Measurements from ENCODE around the gene SP1.

DNA sequence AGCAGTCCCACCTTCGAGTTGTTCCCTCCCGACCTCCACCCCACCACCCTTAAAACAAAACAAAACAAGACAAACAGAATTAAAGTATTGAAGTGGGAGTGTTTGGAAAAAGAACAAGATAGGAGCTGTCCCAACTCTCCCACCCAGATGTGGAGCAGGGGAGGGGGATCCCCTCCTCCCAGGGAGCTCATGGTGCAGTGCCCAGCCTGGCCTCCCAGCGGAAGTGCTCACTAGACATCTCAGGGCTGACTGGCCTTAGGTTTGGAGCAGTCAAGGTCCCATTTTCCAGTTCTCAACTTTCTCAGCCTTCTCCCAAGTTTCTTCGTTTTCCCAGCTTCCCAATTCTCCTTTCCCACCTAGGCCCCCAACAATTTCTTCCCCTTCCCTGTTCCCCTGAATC is 46.7 kb upstream of the SP1 start:
- TF ChIP-seq, protein P1, sequence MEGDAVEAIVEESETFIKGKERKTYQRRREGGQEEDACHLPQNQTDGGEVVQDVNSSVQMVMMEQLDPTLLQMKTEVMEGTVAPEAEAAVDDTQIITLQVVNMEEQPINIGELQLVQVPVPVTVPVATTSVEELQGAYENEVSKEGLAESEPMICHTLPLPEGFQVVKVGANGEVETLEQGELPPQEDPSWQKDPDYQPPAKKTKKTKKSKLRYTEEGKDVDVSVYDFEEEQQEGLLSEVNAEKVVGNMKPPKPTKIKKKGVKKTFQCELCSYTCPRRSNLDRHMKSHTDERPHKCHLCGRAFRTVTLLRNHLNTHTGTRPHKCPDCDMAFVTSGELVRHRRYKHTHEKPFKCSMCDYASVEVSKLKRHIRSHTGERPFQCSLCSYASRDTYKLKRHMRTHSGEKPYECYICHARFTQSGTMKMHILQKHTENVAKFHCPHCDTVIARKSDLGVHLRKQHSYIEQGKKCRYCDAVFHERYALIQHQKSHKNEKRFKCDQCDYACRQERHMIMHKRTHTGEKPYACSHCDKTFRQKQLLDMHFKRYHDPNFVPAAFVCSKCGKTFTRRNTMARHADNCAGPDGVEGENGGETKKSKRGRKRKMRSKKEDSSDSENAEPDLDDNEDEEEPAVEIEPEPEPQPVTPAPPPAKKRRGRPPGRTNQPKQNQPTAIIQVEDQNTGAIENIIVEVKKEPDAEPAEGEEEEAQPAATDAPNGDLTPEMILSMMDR (IDR thresholded peaks at IDR 0.05; ENCODE audit: borderline replicate concordance, extremely low read depth, low read length, poor library complexity, severe bottlenecking) = no peak
- no peak for TF ChIP-seq EZH2 (IDR thresholded peaks at IDR 0.05; ENCODE audit: borderline replicate concordance, low read depth, low read length, severe bottlenecking)

Data from DND-41 (cell line).